K562 (cell line): ENCODE measurements around the gene TRIP10. TPM values are rescaled to one million over a fixed set of nuclear protein-coding genes. Genes with fewer than 3 reads are reported as not detected.
A peak's percentile ranks its signal among the peaks of the same experiment; 100 is the strongest.

Source experiments
- BCOR ChIP-seq: fragments of 450-650 bp; IDR thresholded peaks from 2 replicates; pipeline ENCODE4 v1.6.1; 2016
- CCNT2 ChIP-seq: IDR thresholded peaks from 2 replicates; pipeline ENCODE4 v1.6.1; 2011; ENCODE audit warnings: borderline replicate concordance, low read depth, mild to moderate bottlenecking, moderate library complexity, mixed read lengths, low read length; ENCODE audit not compliant: insufficient read length; ENCODE audit errors: extremely low read depth
- FOXJ2 ChIP-seq: fragments of 200-800 bp; sonication (Bioruptor generic); IDR thresholded peaks from 2 replicates; pipeline ENCODE4 v1.6.1; 2016; ENCODE audit warnings: missing genetic modification characterization, missing compliant biosample characterization
- FOXK1 ChIP-seq: sonication (generic); formaldehyde crosslinking; IDR thresholded peaks from 2 replicates; pipeline ENCODE4 v1.8.0; 2022; ENCODE audit warnings: missing genetic modification reagents, mild to moderate bottlenecking, borderline replicate concordance
- FOXP1 ChIP-seq: sonication (generic); formaldehyde crosslinking; IDR thresholded peaks from 2 replicates; pipeline ENCODE4 v1.8.0; 2022; ENCODE audit warnings: mild to moderate bottlenecking, missing genetic modification reagents
- IFI16 ChIP-seq: fragments of 250-450 bp; sonication (Bioruptor Pico); IDR thresholded peaks from 2 replicates; pipeline ENCODE4 v2.1.2; 2022; ENCODE audit warnings: mild to moderate bottlenecking, inconsistent platforms
- NRF1 ChIP-seq, 2 experiments: fragments of 450-650 bp; IDR thresholded peaks in 1 of 2; conservative IDR thresholded peaks in 1 of 2; 2 replicates each; pipeline ENCODE4 v1.6.1; 2014; ENCODE audit warnings: mild to moderate bottlenecking in 2 of 2
- SRSF9 ChIP-seq: fragments of 200-400 bp; formaldehyde crosslinking; IDR thresholded peaks from 2 replicates; pipeline ENCODE4 v1.6.1; 2017; ENCODE audit warnings: low read depth, low read length, borderline replicate concordance
- TBP ChIP-seq: optimal IDR thresholded peaks from 2 replicates; pipeline ENCODE3; 2011; ENCODE audit warnings: low read depth, low read length, improper control_type of control experiment
- ZC3H11A ChIP-seq: IDR thresholded peaks from 2 replicates; pipeline ENCODE4 v1.6.1; 2012; ENCODE audit warnings: low read depth, low read length, improper control_type of control experiment
- ZFP1 ChIP-seq: fragments of 450-650 bp; formaldehyde crosslinking; IDR thresholded peaks from 2 replicates; pipeline ENCODE4 v1.4.0; 2020; ENCODE audit warnings: mild to moderate bottlenecking, mixed read lengths
- ZNF324 ChIP-seq: fragments of 250-450 bp; sonication (Bioruptor Pico); IDR thresholded peaks from 2 replicates; pipeline ENCODE4 v1.4.0; 2020; ENCODE audit warnings: mild to moderate bottlenecking
- ZNF778 ChIP-seq: fragments of 450-650 bp; formaldehyde crosslinking; IDR thresholded peaks from 2 replicates; pipeline ENCODE4 v1.4.0; 2020; ENCODE audit warnings: mild to moderate bottlenecking, moderate library complexity
- polyA plus RNA-seq, 8 experiments: library from polyadenylated mRNA; depleted of rRNA in 4 of 8; stranded (reverse) in 5 of 8; unstranded in 3 of 8; fragments of >200 nt; fragmentation: Nextera tagmentation in 2 of 8; fragmentation: Illumina TruSeq in 1 of 8; extraction: Ambion mirVana in 2 of 8; extraction: Trizol in 1 of 8; gene quantifications; 2 replicates each; pipeline versions ENCODE4 v1.2.1 to v1.2.3, GENCODE V29; 2011 to 2014; ENCODE audit warnings: inconsistent platforms in 1 of 8, missing spikeins in 1 of 8
- total RNA-seq, 7 experiments: library from RNA; depleted of rRNA in 6 of 7; stranded (reverse); fragments of >200 nt in 6 of 7; fragmentation: Illumina TruSeq in 2 of 7; extraction: Trizol in 2 of 7; gene quantifications; 2 replicates each; pipeline versions ENCODE4 v1.2.1 to v1.2.3, GENCODE V29; 2011 to 2021; ENCODE audit warnings: low replicate concordance in 1 of 7
- TF ChIP-seq, protein P1 (sequence below), 2 experiments: fragments of 450-650 bp; IDR thresholded peaks; 2 replicates each; pipeline ENCODE4 v1.6.1; 2016
- TF ChIP-seq, protein P2 (sequence below), 2 experiments: fragments of 450-650 bp; formaldehyde crosslinking in 1 of 2; IDR thresholded peaks; 2 replicates each; pipeline versions ENCODE4 v1.4.0 to v1.6.1; 2014 to 2020; ENCODE audit warnings: mild to moderate bottlenecking in 2 of 2, borderline replicate concordance in 1 of 2, low read depth in 1 of 2
- TF ChIP-seq, protein P3 (sequence below), 2 experiments: fragments of 450-650 bp; conservative IDR thresholded peaks; 2 replicates each; pipeline ENCODE4 v1.6.1; 2017; ENCODE audit warnings: mild to moderate bottlenecking in 2 of 2, moderate library complexity in 2 of 2

TRIP10 gene
- total and polyA plus RNA-seq, 9 of the 15 experiments (the other 6 are each of a cell fraction or from before 2014, with no cell fraction given): 1.2 to 66.8 (median 36.1) TPM

- TF ChIP-seq, protein P1, sequence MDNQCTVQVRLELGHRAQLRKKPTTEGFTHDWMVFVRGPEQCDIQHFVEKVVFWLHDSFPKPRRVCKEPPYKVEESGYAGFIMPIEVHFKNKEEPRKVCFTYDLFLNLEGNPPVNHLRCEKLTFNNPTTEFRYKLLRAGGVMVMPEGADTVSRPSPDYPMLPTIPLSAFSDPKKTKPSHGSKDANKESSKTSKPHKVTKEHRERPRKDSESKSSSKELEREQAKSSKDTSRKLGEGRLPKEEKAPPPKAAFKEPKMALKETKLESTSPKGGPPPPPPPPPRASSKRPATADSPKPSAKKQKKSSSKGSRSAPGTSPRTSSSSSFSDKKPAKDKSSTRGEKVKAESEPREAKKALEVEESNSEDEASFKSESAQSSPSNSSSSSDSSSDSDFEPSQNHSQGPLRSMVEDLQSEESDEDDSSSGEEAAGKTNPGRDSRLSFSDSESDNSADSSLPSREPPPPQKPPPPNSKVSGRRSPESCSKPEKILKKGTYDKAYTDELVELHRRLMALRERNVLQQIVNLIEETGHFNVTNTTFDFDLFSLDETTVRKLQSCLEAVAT (IDR thresholded peaks at IDR 0.05): peak; percentile 95 to 98
- peak; percentile 99 for TF ChIP-seq FOXP1
- no peak for TF ChIP-seq CCNT2
- TF ChIP-seq FOXJ2: no peak
- peak; percentile 100 for TF ChIP-seq FOXK1 (CRISPR knock-in tag)
- no peak for TF ChIP-seq TBP
- no peak for TF ChIP-seq IFI16
- no peak for TF ChIP-seq NRF1 (conservative IDR thresholded peaks at IDR 0.05 in 1 of 2, IDR thresholded peaks at IDR 0.05 in 1 of 2)
- TF ChIP-seq, protein P2, sequence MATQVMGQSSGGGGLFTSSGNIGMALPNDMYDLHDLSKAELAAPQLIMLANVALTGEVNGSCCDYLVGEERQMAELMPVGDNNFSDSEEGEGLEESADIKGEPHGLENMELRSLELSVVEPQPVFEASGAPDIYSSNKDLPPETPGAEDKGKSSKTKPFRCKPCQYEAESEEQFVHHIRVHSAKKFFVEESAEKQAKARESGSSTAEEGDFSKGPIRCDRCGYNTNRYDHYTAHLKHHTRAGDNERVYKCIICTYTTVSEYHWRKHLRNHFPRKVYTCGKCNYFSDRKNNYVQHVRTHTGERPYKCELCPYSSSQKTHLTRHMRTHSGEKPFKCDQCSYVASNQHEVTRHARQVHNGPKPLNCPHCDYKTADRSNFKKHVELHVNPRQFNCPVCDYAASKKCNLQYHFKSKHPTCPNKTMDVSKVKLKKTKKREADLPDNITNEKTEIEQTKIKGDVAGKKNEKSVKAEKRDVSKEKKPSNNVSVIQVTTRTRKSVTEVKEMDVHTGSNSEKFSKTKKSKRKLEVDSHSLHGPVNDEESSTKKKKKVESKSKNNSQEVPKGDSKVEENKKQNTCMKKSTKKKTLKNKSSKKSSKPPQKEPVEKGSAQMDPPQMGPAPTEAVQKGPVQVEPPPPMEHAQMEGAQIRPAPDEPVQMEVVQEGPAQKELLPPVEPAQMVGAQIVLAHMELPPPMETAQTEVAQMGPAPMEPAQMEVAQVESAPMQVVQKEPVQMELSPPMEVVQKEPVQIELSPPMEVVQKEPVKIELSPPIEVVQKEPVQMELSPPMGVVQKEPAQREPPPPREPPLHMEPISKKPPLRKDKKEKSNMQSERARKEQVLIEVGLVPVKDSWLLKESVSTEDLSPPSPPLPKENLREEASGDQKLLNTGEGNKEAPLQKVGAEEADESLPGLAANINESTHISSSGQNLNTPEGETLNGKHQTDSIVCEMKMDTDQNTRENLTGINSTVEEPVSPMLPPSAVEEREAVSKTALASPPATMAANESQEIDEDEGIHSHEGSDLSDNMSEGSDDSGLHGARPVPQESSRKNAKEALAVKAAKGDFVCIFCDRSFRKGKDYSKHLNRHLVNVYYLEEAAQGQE (IDR thresholded peaks at IDR 0.05; ENCODE audit: borderline replicate concordance): no peak
- TF ChIP-seq, protein P2 (CRISPR knock-in tag; IDR thresholded peaks at IDR 0.05; ENCODE audit: low read depth): no peak
- TF ChIP-seq, protein P3, sequence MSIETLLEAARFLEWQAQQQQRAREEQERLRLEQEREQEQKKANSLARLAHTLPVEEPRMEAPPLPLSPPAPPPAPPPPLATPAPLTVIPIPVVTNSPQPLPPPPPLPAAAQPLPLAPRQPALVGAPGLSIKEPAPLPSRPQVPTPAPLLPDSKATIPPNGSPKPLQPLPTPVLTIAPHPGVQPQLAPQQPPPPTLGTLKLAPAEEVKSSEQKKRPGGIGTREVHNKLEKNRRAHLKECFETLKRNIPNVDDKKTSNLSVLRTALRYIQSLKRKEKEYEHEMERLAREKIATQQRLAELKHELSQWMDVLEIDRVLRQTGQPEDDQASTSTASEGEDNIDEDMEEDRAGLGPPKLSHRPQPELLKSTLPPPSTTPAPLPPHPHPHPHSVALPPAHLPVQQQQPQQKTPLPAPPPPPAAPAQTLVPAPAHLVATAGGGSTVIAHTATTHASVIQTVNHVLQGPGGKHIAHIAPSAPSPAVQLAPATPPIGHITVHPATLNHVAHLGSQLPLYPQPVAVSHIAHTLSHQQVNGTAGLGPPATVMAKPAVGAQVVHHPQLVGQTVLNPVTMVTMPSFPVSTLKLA (conservative IDR thresholded peaks at IDR 0.05): peak in 1 of 2 experiments; percentile 26; a peak in 1 of 4 replicates
- peak; percentile 95 for TF ChIP-seq BCOR
- TF ChIP-seq ZNF778 (CRISPR knock-in tag): no peak
- TF ChIP-seq ZFP1 (CRISPR knock-in tag): no peak
- TF ChIP-seq ZC3H11A: no peak
- TF ChIP-seq ZNF324 (CRISPR knock-in tag): no peak
- TF ChIP-seq SRSF9: no peak
These were observed 22.0 kb upstream of the TRIP10 start (continued) for GRCh38 chr19:6717441-6717971.
